Esophagus muscularis mucosa (tissue), 4 donors: ENCODE results near the gene PRF1. TPM values are rescaled to one million over a fixed set of nuclear protein-coding genes. Genes with fewer than 3 reads are reported as not detected.

Experiments used
- DNase-seq: peaks from one replicate; pipeline ENCODE4 v3.0.0-alpha.2; 2017; ENCODE audit errors: extremely low spot score
- H3K27ac ChIP-seq, 4 donors: fragments of 200-600 bp; sonication (generic); replicated peaks in 1 of 4; 1 replicate in 3 of 4; 2 replicates in 1 of 4; pipeline ENCODE4 v1.5.1; 2016 to 2019; ENCODE audit warnings: mild to moderate bottlenecking in 1 of 4
- H3K27me3 ChIP-seq, 4 donors: fragments of 200-600 bp; sonication (generic); one replicate each; pipeline versions ENCODE4 v1.5.1 to v1.6.0; 2016 to 2019
- H3K36me3 ChIP-seq, 4 donors: fragments of 200-600 bp; sonication (generic); one replicate each; pipeline ENCODE4 v1.5.1; 2016 to 2019
- H3K4me1 ChIP-seq, 4 donors: fragments of 200-600 bp; sonication (generic); one replicate each; pipeline ENCODE4 v1.5.1; 2016 to 2019
- H3K4me3 ChIP-seq, 4 donors: fragments of 200-600 bp; sonication (generic); 1 replicate in 2 of 4; 2 replicates in 2 of 4; pipeline ENCODE4 v1.5.1; 2016 to 2019; ENCODE audit warnings: mild to moderate bottlenecking in 4 of 4, moderate library complexity in 1 of 4
- H3K9me3 ChIP-seq, 4 donors: fragments of 200-600 bp; sonication (generic); 1 replicate in 3 of 4; 2 replicates in 1 of 4; pipeline ENCODE4 v1.5.1; 2016 to 2019
- CTCF ChIP-seq, 3 experiments: fragments of 200-600 bp in 2 of 3; fragments of 450-650 bp in 1 of 3; sonication (generic) in 2 of 3; IDR thresholded peaks; one replicate each; pipeline ENCODE4 v1.5.1; 2017 to 2019; ENCODE audit warnings: antibody characterized with exemption in 3 of 3, mild to moderate bottlenecking in 2 of 3, moderate library complexity in 1 of 3
- EP300 ChIP-seq: sonication (generic); formaldehyde crosslinking; IDR thresholded peaks from one replicate; pipeline ENCODE4 v1.6.1; 2017; ENCODE audit warnings: antibody characterized with exemption
- POLR2A ChIP-seq: fragments of 450-650 bp; IDR thresholded peaks from one replicate; pipeline ENCODE4 v1.6.1; 2017; ENCODE audit warnings: antibody characterized with exemption, moderate library complexity, mild to moderate bottlenecking, low read depth
- POLR2AphosphoS5 ChIP-seq, 2 donors: sonication (generic); formaldehyde crosslinking; IDR thresholded peaks; one replicate each; pipeline ENCODE4 v1.6.1; 2017; ENCODE audit warnings: antibody characterized with exemption in 2 of 2
- WGBS: methylation state at CpG from one replicate; pipeline ENCODE4 v1.1.5; 2018; 5-methylcytosine and 5-hydroxymethylcytosine counted together
- intact Hi-C: fragments of 100-400 bp; cut with DNase I; formaldehyde crosslinking; loops from one replicate; pipeline ENCODE4 v1.15.1; 2023
- total RNA-seq, 4 donors: library from RNA; depleted of rRNA; stranded (reverse); fragments of >200 nt; gene quantifications; one replicate each; pipeline versions ENCODE4 v1.1.0 to v1.2.1, GENCODE V29; 2016

Gene PRF1
- total RNA-seq, 4 donors from 2014 or later, result 1.2 to 15.2 (median 2.4) TPM

GRCh38 chr10:70563230-70563629 lies 39.3 kb downstream of the PRF1 start:
- intact Hi-C loops, result no loop called here
- no peak for TF ChIP-seq POLR2AphosphoS5 (IDR thresholded peaks at IDR 0.05)
- no peak for TF ChIP-seq CTCF (IDR thresholded peaks at IDR 0.05)
- no peak for TF ChIP-seq EP300
- TF ChIP-seq POLR2A, result no peak
- H3K4me1 ChIP-seq, result peaks cover 34 to 47% (median 39%) of the 10 kb centered on the region in 4 donors
- no peaks in the 10 kb centered on the region for H3K9me3 ChIP-seq
- 69% methylated on average over 7 of the region's 7 CpGs for WGBS
- H3K36me3 ChIP-seq, result peaks cover 0 to 39% (median 16%) of the 10 kb centered on the region in 4 donors
- no peaks in the 10 kb centered on the region for H3K27me3 ChIP-seq
- H3K4me3 ChIP-seq, result no peak overlapping the region
- DNase-seq, result no peak
- no peak overlapping the region for H3K27ac ChIP-seq

GRCh38 chr10:70562036-70562755 lies 40.3 kb downstream of the PRF1 start:
- no peak for TF ChIP-seq POLR2A
- no peak for TF ChIP-seq POLR2AphosphoS5 (IDR thresholded peaks at IDR 0.05)
- TF ChIP-seq CTCF (IDR thresholded peaks at IDR 0.05), result no peak
- no peak for TF ChIP-seq EP300
- H3K27ac ChIP-seq, result no peak overlapping the region
- no peaks in the 10 kb centered on the region for H3K27me3 ChIP-seq
- no peak overlapping the region for H3K4me3 ChIP-seq
- WGBS, result 88% methylated on average over 15 of the region's 15 CpGs
- H3K9me3 ChIP-seq, result no peaks in the 10 kb centered on the region
- peaks cover 34 to 47% (median 39%) of the 10 kb centered on the region in 4 donors for H3K4me1 ChIP-seq
- intact Hi-C loops, result no loop called here
- DNase-seq, result no peak
- peaks cover 0 to 38% (median 14%) of the 10 kb centered on the region in 4 donors for H3K36me3 ChIP-seq

GRCh38 chr10:70561558-70561957 lies 41.0 kb downstream of the PRF1 start:
- no peak overlapping the region for H3K4me3 ChIP-seq
- WGBS, result 91% methylated on average over 6 of the region's 6 CpGs

GRCh38 chr10:70561070-70561469 lies 41.5 kb downstream of the PRF1 start:
- Histone ChIP-seq H3K36me3 (peaks cover 0 to 34% (median 8%) of the 10 kb centered on the region in 4 donors), H3K27ac (peak overlapping the region in 3 of 4 donors; percentile 25 to 60 (median 50)), H3K27me3 (no peaks in the 10 kb centered on the region), H3K4me1 (peaks cover 34 to 47% (median 39%) of the 10 kb centered on the region in 4 donors), H3K9me3 (no peaks in the 10 kb centered on the region), H3K4me3 (no peak overlapping the region)
- 33% methylated on average over 10 of the region's 10 CpGs for WGBS
- intact Hi-C loops, result no loop called here
- no peak for DNase-seq
- no peak for TF ChIP-seq POLR2AphosphoS5 (IDR thresholded peaks at IDR 0.05)
- TF ChIP-seq CTCF (IDR thresholded peaks at IDR 0.05), result no peak
- TF ChIP-seq EP300, result no peak
- no peak for TF ChIP-seq POLR2A

More at GRCh38 chr10:70561558-70561957, 41.0 kb downstream of the PRF1 start:
- Histone ChIP-seq H3K27me3 (no peaks in the 10 kb centered on the region), H3K27ac (peak overlapping the region in 2 of 4 donors; percentile 25 to 50), H3K9me3 (no peaks in the 10 kb centered on the region), H3K36me3 (peaks cover 0 to 38% (median 13%) of the 10 kb centered on the region in 4 donors), H3K4me1 (peaks cover 34 to 47% (median 39%) of the 10 kb centered on the region in 4 donors)
- DNase-seq, result no peak
- TF ChIP-seq POLR2A, result no peak
- no peak for TF ChIP-seq EP300
- TF ChIP-seq CTCF (IDR thresholded peaks at IDR 0.05), result no peak
- TF ChIP-seq POLR2AphosphoS5 (IDR thresholded peaks at IDR 0.05), result no peak
- intact Hi-C loops, result no loop called here
